ENCODE measurements around the gene ARPC4. TPM values are rescaled to one million over a fixed set of nuclear protein-coding genes. Genes with fewer than 3 reads are reported as not detected.

Gene ARPC4
- total and polyA plus RNA-seq, 2 of the 13 experiments (the other 11 are each of a cell fraction or from before 2014, with no cell fraction given), result 30.1 to 83.6 TPM

- TF ChIP-seq, protein P1, sequence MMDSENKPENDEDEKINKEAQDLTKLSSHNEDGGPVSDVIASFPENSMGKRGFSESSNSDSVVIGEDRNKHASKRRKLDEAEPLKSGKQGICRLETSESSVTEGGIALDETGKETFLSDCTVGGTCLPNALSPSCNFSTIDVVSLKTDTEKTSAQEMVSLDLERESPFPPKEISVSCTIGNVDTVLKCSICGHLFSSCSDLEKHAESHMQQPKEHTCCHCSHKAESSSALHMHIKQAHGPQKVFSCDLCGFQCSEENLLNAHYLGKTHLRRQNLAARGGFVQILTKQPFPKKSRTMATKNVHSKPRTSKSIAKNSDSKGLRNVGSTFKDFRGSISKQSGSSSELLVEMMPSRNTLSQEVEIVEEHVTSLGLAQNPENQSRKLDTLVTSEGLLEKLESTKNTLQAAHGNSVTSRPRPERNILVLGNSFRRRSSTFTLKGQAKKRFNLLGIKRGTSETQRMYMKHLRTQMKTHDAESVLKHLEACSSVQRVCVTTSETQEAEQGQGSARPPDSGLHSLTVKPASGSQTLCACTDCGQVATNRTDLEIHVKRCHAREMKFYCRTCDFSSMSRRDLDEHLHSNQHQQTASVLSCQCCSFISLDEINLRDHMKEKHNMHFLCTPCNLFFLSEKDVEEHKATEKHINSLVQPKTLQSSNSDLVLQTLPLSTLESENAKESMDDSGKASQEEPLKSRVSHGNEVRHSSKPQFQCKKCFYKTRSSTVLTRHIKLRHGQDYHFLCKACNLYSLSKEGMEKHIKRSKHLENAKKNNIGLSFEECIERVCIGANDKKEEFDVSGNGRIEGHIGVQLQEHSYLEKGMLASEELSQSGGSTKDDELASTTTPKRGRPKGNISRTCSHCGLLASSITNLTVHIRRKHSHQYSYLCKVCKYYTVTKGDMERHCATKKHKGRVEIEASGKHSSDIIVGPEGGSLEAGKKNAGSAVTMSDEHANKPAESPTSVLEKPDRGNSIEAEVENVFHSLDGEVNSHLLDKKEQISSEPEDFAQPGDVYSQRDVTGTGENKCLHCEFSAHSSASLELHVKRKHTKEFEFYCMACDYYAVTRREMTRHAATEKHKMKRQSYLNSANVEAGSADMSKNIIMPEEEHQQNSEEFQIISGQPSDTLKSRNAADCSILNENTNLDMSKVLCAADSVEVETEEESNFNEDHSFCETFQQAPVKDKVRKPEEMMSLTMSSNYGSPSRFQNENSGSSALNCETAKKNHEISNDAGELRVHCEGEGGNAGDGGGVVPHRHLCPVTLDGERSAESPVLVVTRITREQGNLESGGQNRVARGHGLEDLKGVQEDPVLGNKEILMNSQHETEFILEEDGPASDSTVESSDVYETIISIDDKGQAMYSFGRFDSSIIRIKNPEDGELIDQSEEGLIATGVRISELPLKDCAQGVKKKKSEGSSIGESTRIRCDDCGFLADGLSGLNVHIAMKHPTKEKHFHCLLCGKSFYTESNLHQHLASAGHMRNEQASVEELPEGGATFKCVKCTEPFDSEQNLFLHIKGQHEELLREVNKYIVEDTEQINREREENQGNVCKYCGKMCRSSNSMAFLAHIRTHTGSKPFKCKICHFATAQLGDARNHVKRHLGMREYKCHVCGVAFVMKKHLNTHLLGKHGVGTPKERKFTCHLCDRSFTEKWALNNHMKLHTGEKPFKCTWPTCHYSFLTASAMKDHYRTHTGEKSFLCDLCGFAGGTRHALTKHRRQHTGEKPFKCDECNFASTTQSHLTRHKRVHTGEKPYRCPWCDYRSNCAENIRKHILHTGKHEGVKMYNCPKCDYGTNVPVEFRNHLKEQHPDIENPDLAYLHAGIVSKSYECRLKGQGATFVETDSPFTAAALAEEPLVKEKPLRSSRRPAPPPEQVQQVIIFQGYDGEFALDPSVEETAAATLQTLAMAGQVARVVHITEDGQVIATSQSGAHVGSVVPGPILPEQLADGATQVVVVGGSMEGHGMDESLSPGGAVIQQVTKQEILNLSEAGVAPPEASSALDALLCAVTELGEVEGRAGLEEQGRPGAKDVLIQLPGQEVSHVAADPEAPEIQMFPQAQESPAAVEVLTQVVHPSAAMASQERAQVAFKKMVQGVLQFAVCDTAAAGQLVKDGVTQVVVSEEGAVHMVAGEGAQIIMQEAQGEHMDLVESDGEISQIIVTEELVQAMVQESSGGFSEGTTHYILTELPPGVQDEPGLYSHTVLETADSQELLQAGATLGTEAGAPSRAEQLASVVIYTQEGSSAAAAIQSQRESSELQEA (CRISPR knock-in tag; IDR thresholded peaks at IDR 0.05; ENCODE audit: not compliant biosample characterization), result no peak
- TF ChIP-seq, protein P2, sequence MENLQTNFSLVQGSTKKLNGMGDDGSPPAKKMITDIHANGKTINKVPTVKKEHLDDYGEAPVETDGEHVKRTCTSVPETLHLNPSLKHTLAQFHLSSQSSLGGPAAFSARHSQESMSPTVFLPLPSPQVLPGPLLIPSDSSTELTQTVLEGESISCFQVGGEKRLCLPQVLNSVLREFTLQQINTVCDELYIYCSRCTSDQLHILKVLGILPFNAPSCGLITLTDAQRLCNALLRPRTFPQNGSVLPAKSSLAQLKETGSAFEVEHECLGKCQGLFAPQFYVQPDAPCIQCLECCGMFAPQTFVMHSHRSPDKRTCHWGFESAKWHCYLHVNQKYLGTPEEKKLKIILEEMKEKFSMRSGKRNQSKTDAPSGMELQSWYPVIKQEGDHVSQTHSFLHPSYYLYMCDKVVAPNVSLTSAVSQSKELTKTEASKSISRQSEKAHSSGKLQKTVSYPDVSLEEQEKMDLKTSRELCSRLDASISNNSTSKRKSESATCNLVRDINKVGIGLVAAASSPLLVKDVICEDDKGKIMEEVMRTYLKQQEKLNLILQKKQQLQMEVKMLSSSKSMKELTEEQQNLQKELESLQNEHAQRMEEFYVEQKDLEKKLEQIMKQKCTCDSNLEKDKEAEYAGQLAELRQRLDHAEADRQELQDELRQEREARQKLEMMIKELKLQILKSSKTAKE (CRISPR knock-in tag; IDR thresholded peaks at IDR 0.05; ENCODE audit: borderline replicate concordance), result peak; percentile 60; the same call in 1 of the 2 replicates
- TF ChIP-seq BATF2 (CRISPR knock-in tag; IDR thresholded peaks at IDR 0.05), result no peak
- TF ChIP-seq ZFP90 (CRISPR knock-in tag; IDR thresholded peaks at IDR 0.05; ENCODE audit: borderline replicate concordance), result no peak
- TF ChIP-seq HNF4A (CRISPR knock-in tag; IDR thresholded peaks at IDR 0.05), result no peak
- no peak for TF ChIP-seq AHDC1 (CRISPR knock-in tag; IDR thresholded peaks at IDR 0.05; ENCODE audit: borderline replicate concordance)
- TF ChIP-seq ATM (IDR thresholded peaks at IDR 0.05; ENCODE audit: borderline replicate concordance), result no peak
- TF ChIP-seq SALL1 (CRISPR knock-in tag; IDR thresholded peaks at IDR 0.05), result peak; percentile 57
- no peak for TF ChIP-seq ZMYM4 (CRISPR knock-in tag; IDR thresholded peaks at IDR 0.05)
- no peak for TF ChIP-seq SOX6 (IDR thresholded peaks at IDR 0.05)
- TF ChIP-seq SOX6 (CRISPR knock-in tag; IDR thresholded peaks at IDR 0.05), result peak; percentile 71
Measured at GRCh38 chr3:9834520-9835380, 41.9 kb downstream of the ARPC4 start (continued).

All from HepG2 (cell line).